CD4-positive, alpha-beta T cell treated with Interleukin-15 for 1 hour (primary cell): Measurements from ENCODE around the gene PDE4D.

Experiments
- DNase-seq: peaks from one replicate; pipeline ENCODE4 v3.0.0-alpha.2; 2020

The PDE4D gene

GRCh38 chr5:59732301-59732700 lies 161.2 kb downstream of the PDE4D start:
- no peak for DNase-seq

GRCh38 chr5:59731809-59732208 lies 161.7 kb downstream of the PDE4D start:
- no peak for DNase-seq

DNA sequence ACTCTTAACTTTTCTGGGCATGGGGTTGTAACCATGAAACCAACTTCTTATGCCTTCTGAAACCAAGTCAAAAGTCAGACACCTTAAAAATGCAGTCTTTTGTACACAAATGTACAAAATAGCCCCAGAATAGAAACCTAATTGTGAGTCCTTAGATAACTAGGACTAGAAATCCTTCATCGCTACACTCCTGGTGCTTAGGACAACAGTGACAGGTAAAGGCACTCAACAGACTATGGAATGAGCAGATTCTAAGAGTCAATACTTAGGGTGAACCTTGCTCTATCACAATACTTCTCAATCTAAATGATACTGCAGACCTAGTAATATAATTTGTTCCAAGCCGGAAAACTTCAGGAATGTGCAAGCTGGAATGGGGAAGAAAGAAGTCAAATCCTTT lies 163.7 kb downstream of the PDE4D start:
- no peak for DNase-seq

GRCh38 chr5:59729357-59729756 lies 164.2 kb downstream of the PDE4D start:
- no peak for DNase-seq

- DNase-seq = no peak
Observed at GRCh38 chr5:59728356-59728755, 165.2 kb downstream of the PDE4D start.

DNA sequence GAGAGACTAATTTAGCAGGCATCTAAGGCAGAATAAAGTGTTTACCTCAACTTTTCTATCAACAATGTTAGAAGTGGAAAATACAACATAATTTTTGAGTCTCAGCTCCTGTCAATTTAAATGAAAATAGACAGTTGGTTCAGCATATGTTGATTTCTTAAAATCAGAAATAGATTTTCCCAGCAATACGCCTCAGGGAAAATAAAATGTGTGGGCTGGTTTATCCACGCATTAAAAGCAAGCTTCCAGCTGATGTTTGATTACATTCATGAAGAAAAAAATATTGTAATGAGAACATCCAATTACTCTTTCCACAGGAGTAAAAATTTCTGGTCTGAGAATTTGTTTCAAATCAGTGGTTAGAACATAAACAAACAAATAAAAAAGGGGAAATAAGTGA lies 166.3 kb downstream of the PDE4D start:
- DNase-seq = no peak

GRCh38 chr5:59725392-59725767 lies 168.1 kb downstream of the PDE4D start:
- no peak for DNase-seq

GRCh38 chr5:59724482-59725391 lies 168.8 kb downstream of the PDE4D start:
- DNase-seq = no peak

DNA sequence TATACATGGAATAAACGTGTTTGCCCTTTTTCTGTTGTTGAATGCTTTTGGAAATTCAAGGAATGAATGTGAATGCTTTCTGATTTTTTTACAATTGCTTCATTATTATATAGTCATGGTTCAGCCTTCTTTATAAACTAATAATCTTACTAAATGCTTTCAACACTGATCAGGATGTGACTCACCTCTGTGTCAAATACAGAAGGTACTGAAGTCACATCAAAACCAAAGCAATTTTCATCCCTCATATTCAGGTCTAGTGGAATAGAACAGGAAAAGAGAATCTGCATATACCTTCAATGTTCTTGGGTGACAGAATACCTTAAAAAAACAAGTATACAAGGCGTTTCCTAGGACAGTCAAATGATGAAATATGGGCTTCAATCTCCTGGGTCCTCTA lies 170.7 kb downstream of the PDE4D start:
- no peak for DNase-seq

DNA sequence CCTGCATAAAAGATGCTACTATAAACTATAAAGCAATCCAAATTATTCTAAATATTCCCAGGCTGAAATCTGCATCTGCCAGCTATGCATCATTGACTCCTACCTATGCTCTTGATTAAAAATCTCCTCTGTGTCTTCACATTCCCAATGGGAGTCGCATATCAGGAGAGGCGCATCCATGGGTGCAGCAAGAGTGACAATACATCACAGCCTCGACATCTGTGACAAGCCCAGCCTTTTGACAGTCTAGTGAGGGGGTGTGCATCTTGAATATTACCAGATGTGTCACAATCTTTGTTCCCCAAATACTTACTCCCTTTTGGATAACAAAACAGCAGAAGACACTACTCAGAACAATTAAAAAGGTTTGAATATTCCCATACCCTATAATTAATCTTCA lies 171.8 kb downstream of the PDE4D start:
- no peak for DNase-seq

DNA sequence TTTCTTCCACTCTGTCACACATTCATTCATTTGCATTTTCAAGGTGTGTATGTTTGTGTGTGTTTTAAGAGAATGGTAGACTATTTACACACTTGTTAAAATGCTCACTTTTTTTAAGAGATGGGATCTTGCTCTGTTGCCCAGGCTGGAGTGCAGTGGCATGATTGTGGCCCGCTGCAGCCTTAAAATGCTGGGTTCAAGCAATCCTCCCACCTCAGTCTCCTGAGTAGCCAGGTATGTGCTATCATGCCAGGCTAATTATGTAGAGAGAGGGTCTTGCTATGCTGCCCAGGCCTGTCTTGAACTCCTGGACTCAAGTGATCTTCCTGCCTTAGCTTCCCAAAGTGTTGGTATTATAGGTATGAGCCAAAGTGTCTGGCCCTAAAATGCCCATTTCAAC lies 173.5 kb downstream of the PDE4D start:
- no peak for DNase-seq

GRCh38 chr5:59716966-59717500 lies 176.5 kb downstream of the PDE4D start:
- no peak for DNase-seq

- no peak for DNase-seq
Observed at GRCh38 chr5:59716029-59716428, 177.5 kb downstream of the PDE4D start.

DNA sequence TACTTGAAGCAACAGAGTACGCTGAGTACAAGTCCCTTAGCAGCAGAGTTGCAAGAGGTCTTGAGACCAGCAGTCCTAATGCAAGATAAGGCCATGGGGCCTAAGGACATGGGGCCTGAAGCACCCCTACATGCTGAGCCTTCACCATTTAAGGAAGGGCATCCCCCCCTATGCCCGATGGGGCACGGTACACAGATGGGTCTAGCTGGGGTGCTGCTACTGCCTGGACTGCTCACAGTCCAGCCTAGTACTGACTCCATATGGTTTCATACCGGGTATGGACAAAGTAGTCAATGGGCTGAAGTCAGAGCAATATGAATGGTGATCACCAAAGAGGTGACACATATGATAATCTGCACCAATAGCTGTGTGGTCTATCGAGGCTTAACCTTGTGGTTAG lies 178.3 kb downstream of the PDE4D start:
- no peak for DNase-seq

DNA sequence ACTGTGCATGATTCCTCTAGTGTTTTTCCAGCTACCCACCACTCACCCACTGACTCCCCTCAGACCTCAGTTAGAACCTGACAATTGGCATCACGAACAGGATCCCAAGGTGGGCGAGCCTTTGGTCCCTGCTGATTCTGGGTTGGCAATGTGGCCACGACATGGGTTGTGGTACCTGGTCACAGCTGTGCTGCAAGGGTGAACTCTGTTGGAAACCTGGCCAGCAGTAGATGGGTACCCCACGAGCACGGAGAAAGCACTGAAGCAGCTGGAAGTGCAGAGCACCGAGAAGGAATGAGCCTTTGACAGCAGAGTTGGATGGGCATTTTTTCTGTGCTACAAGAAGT lies 180.1 kb downstream of the PDE4D start:
- no peak for DNase-seq

GRCh38 chr5:59712836-59713497 lies 180.6 kb downstream of the PDE4D start:
- DNase-seq = no peak

- no peak for DNase-seq
Observed at GRCh38 chr5:59711310-59711709, 182.2 kb downstream of the PDE4D start.

- DNase-seq = no peak
Observed at GRCh38 chr5:59709846-59710245, 183.7 kb downstream of the PDE4D start.

- no peak for DNase-seq
Observed at GRCh38 chr5:59709346-59709821, 184.1 kb downstream of the PDE4D start.

GRCh38 chr5:59704936-59705335 lies 188.6 kb downstream of the PDE4D start:
- DNase-seq = no peak

DNA sequence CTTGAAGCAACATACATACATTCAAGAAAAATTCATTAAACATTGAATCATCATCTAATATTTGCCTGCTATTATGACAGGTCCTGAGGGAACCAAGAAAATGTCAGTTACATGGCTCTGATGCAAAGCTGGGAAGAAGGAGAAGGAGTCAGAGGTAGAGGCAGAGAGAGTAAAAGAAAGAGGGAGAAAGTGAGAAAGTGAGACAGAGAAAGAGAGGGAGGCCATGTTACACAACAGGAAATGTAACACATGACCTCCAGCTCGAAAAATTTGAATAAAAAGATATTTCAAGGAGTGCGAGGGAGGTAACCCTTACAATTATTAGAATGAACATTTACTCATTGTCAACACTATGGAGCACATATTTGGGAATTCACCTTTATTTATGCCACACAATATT lies 189.7 kb downstream of the PDE4D start:
- no peak for DNase-seq

- no peak for DNase-seq
Observed at GRCh38 chr5:59698207-59699178, 195.0 kb downstream of the PDE4D start.

GRCh38 chr5:59694411-59694810 lies 199.1 kb downstream of the PDE4D start:
- DNase-seq = no peak
